Lung microvascular endothelial cell (primary cell): ENCODE data around the gene EIF2S1. TPM values are rescaled to one million over a fixed set of nuclear protein-coding genes. Genes with fewer than 3 reads are reported as not detected.
A peak's percentile ranks its signal among the peaks of the same experiment; 100 is the strongest.
"Not testable (repeated sequence)": the region's sequence is repeated elsewhere in the genome, so short reads cannot be mapped to it uniquely, and the experiment has no call there.

Source experiments
- DNase-seq, 2 donors: peaks; one replicate each; pipeline versions ENCODE4 v3.0.0 to v3.0.0-alpha.2; 2010; ENCODE audit warnings: low read depth in 2 of 2
- total RNA-seq: library from RNA; depleted of rRNA; stranded (reverse); fragments of >200 nt; gene quantifications from 2 replicates; pipeline ENCODE4 v1.2.1, GENCODE V29; 2014

The EIF2S1 gene
- total RNA-seq, 1 donor from 2014 or later: 162 TPM

- DNase-seq: no peak
These were observed 11.4 kb downstream of the EIF2S1 start for GRCh38 chr14:67371247-67372148.

- DNase-seq: no peak
These were observed 12.7 kb downstream of the EIF2S1 start for GRCh38 chr14:67372833-67373232.

GRCh38 chr14:67373347-67373746, 13.2 kb downstream of the EIF2S1 start:
- no peak for DNase-seq

- no peak for DNase-seq
These were observed 17.8 kb downstream of the EIF2S1 start for GRCh38 chr14:67377916-67378315.

- no peak for DNase-seq
These were observed 25.0 kb downstream of the EIF2S1 start for GRCh38 chr14:67385120-67385519.

DNA sequence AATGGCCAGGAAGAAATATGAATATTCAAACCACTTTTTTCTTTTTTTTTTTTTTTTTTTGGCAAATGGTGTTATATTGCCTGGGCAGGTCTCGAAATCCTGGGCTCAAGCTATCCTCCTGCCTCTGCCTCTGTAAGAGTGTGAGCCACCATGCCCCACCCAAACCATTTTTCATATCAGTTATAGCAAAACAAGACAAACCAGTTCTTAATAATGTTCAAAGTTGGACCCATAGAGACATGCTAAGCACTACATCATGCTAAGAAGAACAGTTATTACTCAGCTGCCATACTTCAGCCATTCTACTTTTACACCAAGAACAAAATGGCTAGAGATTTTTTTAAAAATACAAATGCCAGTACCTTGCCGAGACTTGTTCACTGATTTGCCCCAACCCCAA, 25.5 kb downstream of the EIF2S1 start:
- no peak for DNase-seq

GRCh38 chr14:67387195-67387594, 27.1 kb downstream of the EIF2S1 start:
- DNase-seq: peak in 1 of 2 donors; percentile 16

GRCh38 chr14:67389275-67389674, 29.1 kb downstream of the EIF2S1 start:
- DNase-seq: no peak

GRCh38 chr14:67389811-67390534, 29.8 kb downstream of the EIF2S1 start:
- no peak for DNase-seq

GRCh38 chr14:67391268-67391667, 31.1 kb downstream of the EIF2S1 start:
- no peak for DNase-seq

DNA sequence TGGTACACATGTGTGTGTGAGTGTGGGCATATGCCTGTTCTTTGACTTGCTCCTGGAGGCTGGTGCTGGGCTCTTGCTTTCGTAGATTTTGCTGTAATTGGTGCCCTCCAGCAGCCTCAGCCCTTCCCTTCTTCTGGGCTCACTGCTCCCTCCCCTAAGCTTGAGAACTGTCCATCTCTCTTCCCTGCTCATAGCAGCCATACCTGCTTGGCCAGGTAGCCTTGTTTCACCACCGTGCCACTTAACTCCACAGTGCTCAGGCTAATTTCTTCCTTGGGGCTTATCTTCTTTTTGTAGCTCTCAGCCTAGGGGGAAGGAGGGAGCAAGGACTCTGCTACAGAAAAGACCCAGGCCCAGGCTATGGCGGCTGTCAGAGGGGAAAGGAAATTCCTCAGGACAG, 32.0 kb downstream of the EIF2S1 start:
- no peak for DNase-seq

GRCh38 chr14:67392800-67393199, 32.7 kb downstream of the EIF2S1 start:
- DNase-seq: no peak

- no peak for DNase-seq
These were observed 33.6 kb downstream of the EIF2S1 start for GRCh38 chr14:67393689-67394088.

GRCh38 chr14:67395086-67395875, 35.2 kb downstream of the EIF2S1 start:
- DNase-seq: peak in 1 of 2 donors; percentile 42

DNA sequence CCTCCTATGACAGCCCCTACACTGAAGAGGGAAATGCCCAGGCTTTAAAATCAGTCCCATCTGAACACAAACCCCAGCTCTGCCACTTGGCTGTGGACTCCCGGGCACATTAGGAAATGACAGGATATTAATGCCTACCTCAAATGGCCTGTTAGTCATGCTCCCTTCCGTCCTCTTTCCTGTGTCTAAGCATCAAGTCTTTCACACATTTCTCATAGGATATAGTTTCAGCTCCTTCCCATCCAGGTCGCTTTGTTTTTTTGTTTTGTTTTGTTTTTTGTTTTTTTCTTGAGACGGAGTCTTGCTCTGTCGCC, 35.7 kb downstream of the EIF2S1 start:
- peak; percentile 26 to 76 for DNase-seq

DNA sequence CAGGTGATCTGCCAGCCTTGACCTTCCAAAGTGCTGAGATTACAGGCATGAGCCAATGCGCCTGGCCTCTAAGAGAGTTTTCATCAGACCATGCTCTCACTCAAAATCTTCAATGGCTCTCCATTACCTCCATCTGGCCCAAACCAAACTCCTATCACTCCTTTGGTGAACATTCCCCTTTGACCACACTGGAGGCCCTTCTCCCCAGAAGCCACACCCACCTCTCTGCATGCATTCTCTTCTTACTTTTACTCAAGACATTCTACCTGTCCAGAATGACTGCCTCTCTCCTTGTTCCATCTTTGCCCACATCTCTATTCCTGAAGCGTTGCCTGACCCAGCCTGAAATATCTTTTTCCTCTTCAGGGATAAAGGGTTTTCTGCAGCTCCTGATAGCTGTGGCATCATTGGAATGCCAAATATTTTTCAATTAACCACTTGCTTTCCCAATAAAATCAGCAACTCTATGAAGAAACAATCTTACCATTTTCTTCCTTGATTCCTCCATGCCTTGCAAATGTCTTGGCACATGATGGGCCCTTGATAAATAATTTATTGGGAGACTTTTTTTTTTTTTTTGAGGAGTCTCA, 36.3 kb downstream of the EIF2S1 start:
- no peak for DNase-seq

DNA sequence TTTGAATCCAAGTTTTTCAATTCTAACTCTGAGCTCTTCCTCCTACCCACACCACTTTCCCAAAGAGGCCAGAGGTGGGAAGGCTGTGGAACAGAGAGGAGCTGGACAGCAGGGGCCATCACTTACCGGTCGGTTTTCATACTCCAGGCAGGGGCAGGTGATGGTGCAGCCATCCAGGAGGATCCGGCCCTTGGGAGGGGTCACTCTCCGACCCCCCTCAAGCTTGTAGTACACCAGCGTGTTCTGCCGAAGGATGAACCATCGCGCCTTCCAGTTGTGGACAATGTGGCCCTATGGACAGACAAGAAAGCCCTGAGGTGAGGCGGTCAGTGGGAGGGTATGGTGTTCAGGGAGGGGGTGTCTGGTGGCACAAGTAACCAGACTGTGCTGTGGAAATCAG, 37.4 kb downstream of the EIF2S1 start:
- no peak for DNase-seq

DNA sequence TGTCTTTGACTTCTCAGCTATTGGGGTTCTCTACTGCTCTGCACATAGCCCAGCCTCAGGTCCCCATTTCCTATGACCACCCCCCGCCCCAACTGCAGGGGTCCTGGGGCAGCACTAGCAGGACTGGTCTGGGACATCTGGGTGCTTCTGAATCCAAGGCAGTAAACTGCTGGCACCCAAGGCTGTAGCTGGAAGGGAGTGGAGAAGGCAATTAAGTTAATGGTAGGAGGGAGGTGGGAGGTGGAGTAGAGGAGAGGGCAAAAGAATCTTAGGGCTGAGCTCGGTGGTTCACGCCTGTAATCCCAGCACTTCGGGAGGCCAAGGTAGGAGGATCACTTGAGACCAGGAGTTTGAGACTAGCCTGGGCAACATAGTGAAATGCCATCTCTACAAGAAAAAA, 40.3 kb downstream of the EIF2S1 start:
- DNase-seq: no peak

GRCh38 chr14:67405771-67406170, 45.6 kb downstream of the EIF2S1 start:
- DNase-seq: no peak

DNA sequence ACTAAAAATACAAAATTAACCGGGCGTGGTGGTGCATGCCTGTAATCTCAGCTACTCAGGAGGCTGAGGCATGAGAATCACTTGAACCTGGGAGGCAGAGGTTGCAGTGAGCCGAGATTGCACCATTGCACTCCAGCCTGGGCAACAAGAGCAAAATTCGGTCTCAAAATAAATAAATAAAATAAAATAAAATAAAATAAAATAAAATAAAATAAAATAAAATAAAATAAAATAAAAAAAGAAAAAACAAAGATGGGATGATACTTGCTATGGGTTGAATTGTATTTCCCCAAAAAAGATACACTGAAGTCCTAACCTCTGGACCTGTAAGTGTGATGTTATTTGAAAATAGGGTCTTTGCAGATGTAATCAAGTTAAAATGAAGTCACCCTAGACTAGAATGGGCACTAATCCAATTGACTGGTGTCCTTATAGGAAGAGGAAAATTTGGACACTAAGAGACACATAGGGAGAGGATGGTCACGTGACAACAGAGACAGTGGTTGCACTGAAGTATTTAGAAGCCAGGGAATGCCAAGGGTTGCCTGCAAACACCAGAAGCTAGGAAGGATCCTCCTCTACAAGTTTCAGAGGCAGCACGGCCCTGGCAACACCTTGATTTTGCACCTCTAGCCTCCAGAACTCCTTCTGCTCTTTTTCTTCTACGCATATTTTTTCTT, 48.1 kb downstream of the EIF2S1 start:
- not testable (repeated sequence) for DNase-seq

DNA sequence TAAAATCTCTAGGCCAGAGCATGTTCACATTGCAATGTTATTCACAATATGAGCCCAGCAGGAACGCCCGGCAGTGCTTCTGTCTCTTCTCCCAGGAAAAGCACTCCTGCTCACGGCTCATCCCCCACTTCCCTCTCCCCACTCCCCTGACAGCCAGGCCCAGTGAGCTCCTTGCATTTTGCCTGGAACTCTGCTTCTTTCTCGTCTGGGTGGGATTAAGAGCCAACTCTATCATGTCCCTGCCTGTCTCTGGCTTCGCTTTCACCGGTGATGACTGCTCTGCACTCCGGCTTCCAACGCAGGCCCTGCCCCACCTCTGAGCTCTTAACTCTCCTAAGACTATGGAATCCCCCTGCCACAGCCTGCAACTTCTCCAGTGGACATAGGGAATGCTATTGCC, 49.3 kb downstream of the EIF2S1 start:
- no peak for DNase-seq
